Esophagus muscularis mucosa (tissue), 4 donors: ENCODE measurements around the gene TAL1. TPM values are rescaled to one million over a fixed set of nuclear protein-coding genes. Genes with fewer than 3 reads are reported as not detected.

ENCODE experiments used
- DNase-seq: peaks from one replicate; pipeline ENCODE4 v3.0.0-alpha.2; 2017; ENCODE audit errors: extremely low spot score
- H3K27ac ChIP-seq, 4 donors: fragments of 200-600 bp; sonication (generic); replicated peaks in 1 of 4; 1 replicate in 3 of 4; 2 replicates in 1 of 4; pipeline ENCODE4 v1.5.1; 2016 to 2019; ENCODE audit warnings: mild to moderate bottlenecking in 1 of 4
- H3K27me3 ChIP-seq, 4 donors: fragments of 200-600 bp; sonication (generic); one replicate each; pipeline versions ENCODE4 v1.5.1 to v1.6.0; 2016 to 2019
- H3K36me3 ChIP-seq, 4 donors: fragments of 200-600 bp; sonication (generic); one replicate each; pipeline ENCODE4 v1.5.1; 2016 to 2019
- H3K4me1 ChIP-seq, 4 donors: fragments of 200-600 bp; sonication (generic); one replicate each; pipeline ENCODE4 v1.5.1; 2016 to 2019
- H3K4me3 ChIP-seq, 4 donors: fragments of 200-600 bp; sonication (generic); 1 replicate in 2 of 4; 2 replicates in 2 of 4; pipeline ENCODE4 v1.5.1; 2016 to 2019; ENCODE audit warnings: mild to moderate bottlenecking in 4 of 4, moderate library complexity in 1 of 4
- H3K9me3 ChIP-seq, 4 donors: fragments of 200-600 bp; sonication (generic); 1 replicate in 3 of 4; 2 replicates in 1 of 4; pipeline ENCODE4 v1.5.1; 2016 to 2019
- EP300 ChIP-seq: sonication (generic); formaldehyde crosslinking; IDR thresholded peaks from one replicate; pipeline ENCODE4 v1.6.1; 2017; ENCODE audit warnings: antibody characterized with exemption
- POLR2A ChIP-seq: fragments of 450-650 bp; IDR thresholded peaks from one replicate; pipeline ENCODE4 v1.6.1; 2017; ENCODE audit warnings: antibody characterized with exemption, moderate library complexity, mild to moderate bottlenecking, low read depth
- POLR2AphosphoS5 ChIP-seq, 2 donors: sonication (generic); formaldehyde crosslinking; IDR thresholded peaks; one replicate each; pipeline ENCODE4 v1.6.1; 2017; ENCODE audit warnings: antibody characterized with exemption in 2 of 2
- WGBS: methylation state at CpG from one replicate; pipeline ENCODE4 v1.1.5; 2018; 5-methylcytosine and 5-hydroxymethylcytosine counted together
- intact Hi-C: fragments of 100-400 bp; cut with DNase I; formaldehyde crosslinking; loops from one replicate; pipeline ENCODE4 v1.15.1; 2023
- total RNA-seq, 4 donors: library from RNA; depleted of rRNA; stranded (reverse); fragments of >200 nt; gene quantifications; one replicate each; pipeline versions ENCODE4 v1.1.0 to v1.2.1, GENCODE V29; 2016
- TF ChIP-seq, protein P1 (sequence below), 3 experiments: fragments of 200-600 bp in 2 of 3; fragments of 450-650 bp in 1 of 3; sonication (generic) in 2 of 3; IDR thresholded peaks; one replicate each; pipeline ENCODE4 v1.5.1; 2017 to 2019; ENCODE audit warnings: antibody characterized with exemption in 3 of 3, mild to moderate bottlenecking in 2 of 3, moderate library complexity in 1 of 3

Gene TAL1
- total RNA-seq, 4 donors from 2014 or later, result 2.5 to 4.8 (median 4.1) TPM

DNA sequence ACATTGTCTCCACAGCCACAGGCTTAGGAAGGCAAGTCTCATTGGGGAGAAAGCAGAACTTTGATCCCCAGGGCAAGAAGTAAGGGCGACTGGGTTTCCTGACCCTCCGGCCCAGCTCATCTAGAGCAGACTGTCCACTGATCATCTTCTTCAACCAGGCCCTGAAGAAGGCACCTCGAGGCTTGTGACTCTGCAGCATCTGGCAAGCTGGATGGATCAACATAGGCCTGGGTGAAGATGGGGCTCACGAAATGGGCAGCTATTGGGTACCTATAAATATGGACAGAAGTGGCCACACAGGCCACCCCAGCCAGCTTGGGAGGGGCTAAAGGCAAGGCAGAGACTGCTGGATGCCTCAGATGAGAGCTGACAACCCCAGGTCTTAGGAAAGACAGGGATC lies 13.0 kb downstream of the TAL1 start:
- peaks cover 0 to 11% (median 4%) of the 10 kb centered on the region in 4 donors for H3K36me3 ChIP-seq
- no peak overlapping the region for H3K4me3 ChIP-seq
- intact Hi-C loops, result no loop called here
- TF ChIP-seq, protein P1, sequence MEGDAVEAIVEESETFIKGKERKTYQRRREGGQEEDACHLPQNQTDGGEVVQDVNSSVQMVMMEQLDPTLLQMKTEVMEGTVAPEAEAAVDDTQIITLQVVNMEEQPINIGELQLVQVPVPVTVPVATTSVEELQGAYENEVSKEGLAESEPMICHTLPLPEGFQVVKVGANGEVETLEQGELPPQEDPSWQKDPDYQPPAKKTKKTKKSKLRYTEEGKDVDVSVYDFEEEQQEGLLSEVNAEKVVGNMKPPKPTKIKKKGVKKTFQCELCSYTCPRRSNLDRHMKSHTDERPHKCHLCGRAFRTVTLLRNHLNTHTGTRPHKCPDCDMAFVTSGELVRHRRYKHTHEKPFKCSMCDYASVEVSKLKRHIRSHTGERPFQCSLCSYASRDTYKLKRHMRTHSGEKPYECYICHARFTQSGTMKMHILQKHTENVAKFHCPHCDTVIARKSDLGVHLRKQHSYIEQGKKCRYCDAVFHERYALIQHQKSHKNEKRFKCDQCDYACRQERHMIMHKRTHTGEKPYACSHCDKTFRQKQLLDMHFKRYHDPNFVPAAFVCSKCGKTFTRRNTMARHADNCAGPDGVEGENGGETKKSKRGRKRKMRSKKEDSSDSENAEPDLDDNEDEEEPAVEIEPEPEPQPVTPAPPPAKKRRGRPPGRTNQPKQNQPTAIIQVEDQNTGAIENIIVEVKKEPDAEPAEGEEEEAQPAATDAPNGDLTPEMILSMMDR (IDR thresholded peaks at IDR 0.05), result no peak
- TF ChIP-seq POLR2A (no peak), EP300 (no peak), POLR2AphosphoS5 (IDR thresholded peaks at IDR 0.05) (no peak)
- H3K4me1 ChIP-seq, result no peaks in the 10 kb centered on the region
- DNase-seq, result no peak
- H3K27ac ChIP-seq, result no peak overlapping the region
- WGBS, result 79% methylated on average over 4 of the region's 4 CpGs
- peaks cover 0 to 31% (median 10%) of the 10 kb centered on the region in 4 donors for H3K27me3 ChIP-seq
- H3K9me3 ChIP-seq, result no peaks in the 10 kb centered on the region

DNA sequence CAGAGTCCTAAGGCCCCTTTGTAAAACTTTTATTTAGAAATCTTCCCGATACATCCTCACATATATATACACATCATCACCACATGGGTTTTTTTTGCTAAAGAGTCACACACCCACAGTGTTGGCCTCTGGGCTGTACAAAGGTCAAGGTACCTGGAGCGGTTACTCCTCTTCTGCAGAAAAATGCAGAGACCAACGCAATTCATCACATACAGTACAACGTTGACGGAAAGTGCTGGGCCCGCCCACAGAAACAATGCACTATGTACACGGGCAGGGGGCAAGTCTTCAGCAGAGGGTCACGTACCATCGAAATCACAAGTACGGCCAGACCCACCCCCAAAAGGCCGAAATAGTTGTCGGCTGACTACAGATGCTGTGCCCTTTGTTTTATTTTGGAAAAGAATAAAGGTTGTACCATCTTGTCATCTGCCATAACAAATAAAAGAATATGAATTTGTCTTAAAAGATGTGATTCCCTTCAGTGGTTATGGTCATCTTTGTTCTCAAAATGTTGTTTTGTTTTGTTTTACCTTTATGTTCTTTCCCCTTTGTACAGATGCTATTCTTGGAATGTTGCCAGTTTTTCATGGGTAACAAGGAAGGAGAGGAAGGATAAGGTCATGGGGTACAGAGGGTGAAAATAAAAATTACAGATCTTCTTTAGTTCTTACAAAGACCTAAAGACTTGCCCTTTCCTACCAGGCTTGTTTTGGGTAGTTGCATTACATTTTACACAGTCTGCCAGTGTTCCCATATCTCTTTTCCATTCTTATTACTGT lies 15.6 kb downstream of the TAL1 start:
- no peaks in the 10 kb centered on the region for H3K9me3 ChIP-seq
- no peak overlapping the region for H3K4me3 ChIP-seq
- 86% methylated on average over 12 of the region's 12 CpGs for WGBS
- H3K36me3 ChIP-seq, result peaks cover 0 to 11% (median 4%) of the 10 kb centered on the region in 4 donors
- DNase-seq, result no peak
- H3K4me1 ChIP-seq, result peaks cover 0 to 11% (median 10%) of the 10 kb centered on the region in 4 donors
- intact Hi-C loops, result no loop called here
- H3K27ac ChIP-seq, result no peak overlapping the region
- peaks cover 0 to 8% (median 0%) of the 10 kb centered on the region in 4 donors for H3K27me3 ChIP-seq
- TF ChIP-seq POLR2A, result no peak
- no peak for TF ChIP-seq POLR2AphosphoS5 (IDR thresholded peaks at IDR 0.05)
- TF ChIP-seq, protein P1 (IDR thresholded peaks at IDR 0.05), result no peak
- TF ChIP-seq EP300, result no peak

DNA sequence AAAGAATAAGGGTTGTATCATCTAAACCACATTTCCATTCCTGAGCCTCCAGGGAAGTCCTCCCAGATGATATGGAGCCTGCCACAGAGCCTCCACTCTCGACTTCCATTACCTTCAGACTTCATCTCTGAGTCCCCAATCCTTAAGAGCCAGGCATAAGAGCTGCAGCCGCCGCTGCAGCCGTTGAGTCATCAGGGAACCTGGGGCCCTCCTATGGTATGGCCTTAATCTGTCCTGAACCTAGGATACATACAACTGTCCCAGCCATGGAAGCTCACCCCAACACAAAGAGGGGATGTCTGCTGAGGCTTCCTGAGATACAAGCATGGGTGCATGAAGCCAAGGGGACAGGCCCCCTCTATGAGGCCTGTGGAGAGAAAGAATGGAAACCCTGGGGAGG lies 16.3 kb downstream of the TAL1 start:
- 92% methylated on average over 4 of the region's 4 CpGs for WGBS
- H3K27me3 ChIP-seq, result peaks cover 0 to 5% (median 0%) of the 10 kb centered on the region in 4 donors
- peaks cover 0 to 11% (median 4%) of the 10 kb centered on the region in 4 donors for H3K36me3 ChIP-seq
- H3K4me3 ChIP-seq, result no peak overlapping the region
- TF ChIP-seq POLR2A, result no peak
- TF ChIP-seq, protein P1 (IDR thresholded peaks at IDR 0.05), result no peak
- TF ChIP-seq EP300, result no peak
- no peak for TF ChIP-seq POLR2AphosphoS5 (IDR thresholded peaks at IDR 0.05)
- no peak overlapping the region for H3K27ac ChIP-seq
- intact Hi-C loops, result no loop called here
- no peaks in the 10 kb centered on the region for H3K9me3 ChIP-seq
- DNase-seq, result no peak
- H3K4me1 ChIP-seq, result peaks cover 0 to 16% (median 12%) of the 10 kb centered on the region in 4 donors

DNA sequence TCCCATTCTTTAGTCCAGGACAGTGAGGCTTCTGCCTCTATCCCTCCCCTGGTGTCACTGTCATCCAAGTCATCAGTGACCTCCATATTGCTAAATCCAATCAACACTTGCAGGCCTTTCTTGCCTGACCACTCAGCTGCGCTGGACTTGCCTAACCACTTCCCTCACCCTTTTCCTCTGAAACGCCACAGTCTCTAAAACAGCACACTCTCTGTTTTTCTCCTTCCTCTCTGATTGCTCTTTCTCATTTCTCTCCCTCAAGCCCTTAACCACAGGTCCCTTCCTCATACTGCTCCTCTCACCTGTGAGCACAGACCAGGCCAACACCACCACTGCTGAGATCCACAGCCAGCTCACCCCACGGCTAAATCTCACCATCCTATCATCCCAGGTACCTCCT lies 17.5 kb downstream of the TAL1 start:
- Histone ChIP-seq H3K36me3 (peaks cover 0 to 2% (median under 1%) of the 10 kb centered on the region in 4 donors), H3K4me3 (no peak overlapping the region), H3K4me1 (peaks cover 0 to 16% (median 12%) of the 10 kb centered on the region in 4 donors), H3K27ac (no peak overlapping the region), H3K9me3 (no peaks in the 10 kb centered on the region), H3K27me3 (peaks cover 0 to 10% (median 0%) of the 10 kb centered on the region in 4 donors)
- intact Hi-C loops, result no loop called here
- DNase-seq, result no peak
- TF ChIP-seq, protein P1 (IDR thresholded peaks at IDR 0.05), result no peak
- no peak for TF ChIP-seq POLR2A
- TF ChIP-seq POLR2AphosphoS5 (IDR thresholded peaks at IDR 0.05), result no peak
- TF ChIP-seq EP300, result no peak
- 83% methylated on average over 3 of the region's 3 CpGs for WGBS
